Measurements from ENCODE around the gene KPNB1. TPM values are rescaled to one million over a fixed set of nuclear protein-coding genes. Genes with fewer than 3 reads are reported as not detected.

The KPNB1 gene
- total RNA-seq, 1 donor from 2014 or later = 727 TPM

GRCh38 chr17:47650525-47651522 lies 1.1 kb downstream of the KPNB1 start:
- Mint-ChIP-seq H3K27me3 (no peaks in the 10 kb centered on the region), H3K9me3 (no peaks in the 10 kb centered on the region), H3K4me3 (peak overlapping the region; percentile 92), H3K36me3 (ENCODE audit: low read depth) (peaks cover 52% of the 10 kb centered on the region), H3K27ac (peak overlapping the region; percentile 90), H3K4me1 (peaks cover 53% of the 10 kb centered on the region)
- peak; percentile 98 for DNase-seq
- intact Hi-C loops (cut with micrococcal nuclease) = loop anchor here (2.0 to 5.0 kb wide), 2 partner anchors 44 to 71 kb away; partner anchors contain the start of gene TBKBP1

GRCh38 chr17:47651704-47652103 lies 2.0 kb downstream of the KPNB1 start:
- Mint-ChIP-seq H3K4me3 (peak overlapping the region; percentile 92), H3K4me1 (peaks cover 59% of the 10 kb centered on the region), H3K9me3 (no peaks in the 10 kb centered on the region), H3K27me3 (no peaks in the 10 kb centered on the region), H3K36me3 (ENCODE audit: low read depth) (peaks cover 57% of the 10 kb centered on the region), H3K27ac (peak overlapping the region; percentile 45)
- DNase-seq = no peak
- intact Hi-C loops (cut with micrococcal nuclease) = loop anchor here (1.0 to 5.0 kb wide), 3 partner anchors 9 to 71 kb away; partner anchors contain the start of gene TBKBP1

- peaks cover 64% of the 10 kb centered on the region for H3K36me3 Mint-ChIP-seq (ENCODE audit: low read depth)
- no peak for DNase-seq
- intact Hi-C loops (cut with micrococcal nuclease) = loop anchor here (1.0 to 5.0 kb wide), 2 partner anchors 8 to 70 kb away; no protein-coding TSS in a partner anchor
- no peaks in the 10 kb centered on the region for H3K9me3 Mint-ChIP-seq
- H3K4me1 Mint-ChIP-seq = peaks cover 64% of the 10 kb centered on the region
- peak overlapping the region; percentile 92 for H3K4me3 Mint-ChIP-seq
- H3K27me3 Mint-ChIP-seq = no peaks in the 10 kb centered on the region
- peak overlapping the region; percentile 67 for H3K27ac Mint-ChIP-seq
Measured at GRCh38 chr17:47652570-47652969, 2.9 kb downstream of the KPNB1 start.

GRCh38 chr17:47653442-47653841 lies 3.7 kb downstream of the KPNB1 start:
- Mint-ChIP-seq H3K4me1 (peaks cover 65% of the 10 kb centered on the region), H3K36me3 (ENCODE audit: low read depth) (peaks cover 69% of the 10 kb centered on the region), H3K9me3 (no peaks in the 10 kb centered on the region), H3K27me3 (no peaks in the 10 kb centered on the region), H3K4me3 (peak overlapping the region; percentile 61), H3K27ac (peak overlapping the region; percentile 54)
- DNase-seq = no peak
- intact Hi-C loops (cut with micrococcal nuclease) = loop anchor here (5.0 kb wide), 1 partner anchor 69 kb away; no protein-coding TSS in a partner anchor

GRCh38 chr17:47654991-47655390 lies 5.3 kb downstream of the KPNB1 start:
- Mint-ChIP-seq H3K4me1 (peaks cover 67% of the 10 kb centered on the region), H3K27ac (peak overlapping the region; percentile 59), H3K36me3 (ENCODE audit: low read depth) (peaks cover 76% of the 10 kb centered on the region), H3K9me3 (no peaks in the 10 kb centered on the region), H3K27me3 (no peaks in the 10 kb centered on the region), H3K4me3 (peak overlapping the region; percentile 57)
- intact Hi-C loops (cut with micrococcal nuclease) = loop anchor here (5.0 kb wide), 1 partner anchor 67 kb away; no protein-coding TSS in a partner anchor
- no peak for DNase-seq

- H3K27me3 Mint-ChIP-seq = no peaks in the 10 kb centered on the region
- H3K36me3 Mint-ChIP-seq (ENCODE audit: low read depth) = peaks cover 72% of the 10 kb centered on the region
- no peaks in the 10 kb centered on the region for H3K9me3 Mint-ChIP-seq
- intact Hi-C loops (cut with micrococcal nuclease) = loop anchor here (1.0 to 5.0 kb wide), 3 partner anchors 8 to 72 kb away; partner anchors contain the start of gene TBX21
- peak overlapping the region; percentile 77 for H3K4me3 Mint-ChIP-seq
- peak; percentile 74 for DNase-seq
- H3K4me1 Mint-ChIP-seq = peaks cover 54% of the 10 kb centered on the region
- peak overlapping the region; percentile 83 for H3K27ac Mint-ChIP-seq
Measured at GRCh38 chr17:47660064-47660492, 10.4 kb downstream of the KPNB1 start.

- Mint-ChIP-seq H3K9me3 (no peaks in the 10 kb centered on the region), H3K27me3 (no peaks in the 10 kb centered on the region), H3K4me3 (peak overlapping the region; percentile 15), H3K27ac (peak overlapping the region; percentile 77), H3K4me1 (peaks cover 35% of the 10 kb centered on the region), H3K36me3 (ENCODE audit: low read depth) (peaks cover 71% of the 10 kb centered on the region)
- DNase-seq = peak; percentile 89
- intact Hi-C loops (cut with micrococcal nuclease) = loop anchor here (1.0 to 5.0 kb wide), 3 partner anchors 53 to 138 kb away; partner anchors contain the start of gene TBX21
Measured at GRCh38 chr17:47663912-47664623, 14.3 kb downstream of the KPNB1 start.

- no peak overlapping the region for H3K4me3 Mint-ChIP-seq
- H3K36me3 Mint-ChIP-seq (ENCODE audit: low read depth) = peaks cover 75% of the 10 kb centered on the region
- no peaks in the 10 kb centered on the region for H3K27me3 Mint-ChIP-seq
- H3K4me1 Mint-ChIP-seq = peaks cover 36% of the 10 kb centered on the region
- H3K9me3 Mint-ChIP-seq = no peaks in the 10 kb centered on the region
- no peak for DNase-seq
- intact Hi-C loops (cut with micrococcal nuclease) = loop anchor here (1.0 to 5.0 kb wide), 3 partner anchors 53 to 138 kb away; partner anchors contain the start of gene TBX21
- peak overlapping the region; percentile 77 for H3K27ac Mint-ChIP-seq
Measured at GRCh38 chr17:47664624-47664941, 14.9 kb downstream of the KPNB1 start.

- Mint-ChIP-seq H3K36me3 (ENCODE audit: low read depth) (peaks cover 77% of the 10 kb centered on the region), H3K9me3 (no peaks in the 10 kb centered on the region), H3K4me3 (no peak overlapping the region), H3K4me1 (peaks cover 36% of the 10 kb centered on the region), H3K27me3 (no peaks in the 10 kb centered on the region), H3K27ac (no peak overlapping the region)
- no peak for DNase-seq
- intact Hi-C loops (cut with micrococcal nuclease) = no loop called here
Measured at GRCh38 chr17:47665655-47666054, 15.9 kb downstream of the KPNB1 start.

- Mint-ChIP-seq H3K27me3 (no peaks in the 10 kb centered on the region), H3K4me3 (no peak overlapping the region), H3K27ac (no peak overlapping the region), H3K36me3 (ENCODE audit: low read depth) (peaks cover 78% of the 10 kb centered on the region), H3K9me3 (no peaks in the 10 kb centered on the region), H3K4me1 (peaks cover 38% of the 10 kb centered on the region)
- intact Hi-C loops (cut with micrococcal nuclease) = no loop called here
- DNase-seq = no peak
Measured at GRCh38 chr17:47669081-47669480, 19.4 kb downstream of the KPNB1 start.

GRCh38 chr17:47670064-47670463 lies 20.3 kb downstream of the KPNB1 start:
- DNase-seq = no peak
- no peaks in the 10 kb centered on the region for H3K9me3 Mint-ChIP-seq
- H3K27me3 Mint-ChIP-seq = no peaks in the 10 kb centered on the region
- H3K27ac Mint-ChIP-seq = peak overlapping the region; percentile 64
- no peak overlapping the region for H3K4me3 Mint-ChIP-seq
- intact Hi-C loops (cut with micrococcal nuclease) = no loop called here
- peaks cover 81% of the 10 kb centered on the region for H3K36me3 Mint-ChIP-seq (ENCODE audit: low read depth)
- H3K4me1 Mint-ChIP-seq = peaks cover 42% of the 10 kb centered on the region

GRCh38 chr17:47674499-47674898 lies 24.8 kb downstream of the KPNB1 start:
- peaks cover 31% of the 10 kb centered on the region for H3K4me1 Mint-ChIP-seq
- H3K27me3 Mint-ChIP-seq = no peaks in the 10 kb centered on the region
- DNase-seq = no peak
- intact Hi-C loops (cut with micrococcal nuclease) = no loop called here
- peaks cover 85% of the 10 kb centered on the region for H3K36me3 Mint-ChIP-seq (ENCODE audit: low read depth)
- H3K4me3 Mint-ChIP-seq = no peak overlapping the region
- no peaks in the 10 kb centered on the region for H3K9me3 Mint-ChIP-seq
- H3K27ac Mint-ChIP-seq = peak overlapping the region; percentile 18

- Mint-ChIP-seq H3K9me3 (no peaks in the 10 kb centered on the region), H3K36me3 (ENCODE audit: low read depth) (peaks cover 86% of the 10 kb centered on the region), H3K27me3 (no peaks in the 10 kb centered on the region), H3K4me1 (peaks cover 26% of the 10 kb centered on the region), H3K27ac (peak overlapping the region; percentile 29), H3K4me3 (no peak overlapping the region)
- DNase-seq = no peak
- intact Hi-C loops (cut with micrococcal nuclease) = no loop called here
Measured at GRCh38 chr17:47675380-47676198, 25.9 kb downstream of the KPNB1 start.
